PC-9 (cell line): ENCODE data around the gene L1CAM. TPM values are rescaled to one million over a fixed set of nuclear protein-coding genes. Genes with fewer than 3 reads are reported as not detected.

Experiments used
- BruUV-seq: library from RNA; stranded (reverse); fragments of 400-500 nt; replicated peaks from 2 replicates; lab custom pipeline; 2021; lab: Mats Ljungman, UMichigan
- CTCF ChIA-PET: fragments of 300-600 bp; sonication (Branson Sonifier 250); formaldehyde crosslinking; loops from one replicate; lab custom pipeline; 2022; ENCODE audit warnings: antibody characterized with exemption; lab: Charles Lee
- POLR2A ChIA-PET: fragments of 300-600 bp; sonication (Branson Sonifier 250); formaldehyde crosslinking; loops from one replicate; lab custom pipeline; 2022; ENCODE audit warnings: antibody characterized with exemption; ENCODE audit not compliant: unreplicated experiment; lab: Charles Lee
- DNase-seq, 2 experiments: peaks; one replicate each; pipeline versions ENCODE4 v3.0.0 to v3.0.0-alpha.2; 2015 to 2022; ENCODE audit warnings: mixed read lengths in 1 of 2
- H2AFZ ChIP-seq: fragments of 200-600 bp; sonication (generic); 2 replicates; pipeline ENCODE4 v1.8.1; 2017; ENCODE audit warnings: antibody characterized with exemption
- H3F3A ChIP-seq: fragments of 200-600 bp; sonication (generic); 2 replicates; pipeline ENCODE4 v1.8.1; 2017; ENCODE audit warnings: antibody characterized with exemption, mild to moderate bottlenecking, low read depth; ENCODE audit not compliant: insufficient read depth
- H3K27ac ChIP-seq: fragments of 200-600 bp; sonication (generic); 2 replicates; pipeline ENCODE4 v1.6.1; 2016; ENCODE audit warnings: mixed run types
- H3K27me3 ChIP-seq: fragments of 200-600 bp; sonication (generic); 2 replicates; pipeline ENCODE4 v1.6.1; 2016; ENCODE audit warnings: low read depth, mixed run types; ENCODE audit not compliant: insufficient read depth
- H3K36me3 ChIP-seq: fragments of 200-600 bp; sonication (generic); 2 replicates; pipeline ENCODE4 v1.6.1; 2016; ENCODE audit warnings: low read depth, mixed run types
- H3K4me1 ChIP-seq: fragments of 200-600 bp; sonication (generic); replicated peaks from 2 replicates; pipeline ENCODE4 v1.6.1; 2016; ENCODE audit warnings: mixed run types; ENCODE audit not compliant: insufficient read depth
- H3K4me2 ChIP-seq: fragments of 200-600 bp; sonication (generic); 2 replicates; pipeline ENCODE4 v1.6.1; 2017; ENCODE audit warnings: mixed run types
- H3K4me3 ChIP-seq: fragments of 200-600 bp; sonication (generic); 2 replicates; pipeline ENCODE4 v1.6.1; 2016; ENCODE audit warnings: mixed run types
- H3K79me2 ChIP-seq: fragments of 200-600 bp; sonication (generic); 2 replicates; pipeline ENCODE4 v1.6.1; 2017; ENCODE audit warnings: low read depth, mixed run types
- H3K9me2 ChIP-seq: fragments of 200-600 bp; sonication (generic); 2 replicates; pipeline ENCODE4 v1.8.1; 2017; ENCODE audit warnings: mild to moderate bottlenecking; ENCODE audit not compliant: insufficient read depth
- H3K9me3 ChIP-seq: fragments of 200-600 bp; sonication (generic); 2 replicates; pipeline ENCODE4 v1.8.1; 2016; ENCODE audit warnings: low read depth; ENCODE audit not compliant: insufficient read depth
- H4K20me1 ChIP-seq: fragments of 200-600 bp; sonication (generic); 2 replicates; pipeline ENCODE4 v1.8.1; 2017; ENCODE audit not compliant: insufficient read depth
- CTCF ChIP-seq: fragments of 200-600 bp; sonication (generic); conservative IDR thresholded peaks from 2 replicates; pipeline ENCODE4 v1.6.1; 2017; ENCODE audit warnings: mixed run types, antibody characterized with exemption, mild to moderate bottlenecking, moderate library complexity
- EZH2 ChIP-seq: fragments of 200-600 bp; sonication (generic); IDR thresholded peaks from 2 replicates; pipeline ENCODE4 v1.8.0; 2017; ENCODE audit warnings: antibody characterized with exemption, low read depth
- intact Hi-C: fragments of 100-400 bp; cut with micrococcal nuclease; formaldehyde crosslinking; loops from one replicate; pipeline ENCODE4 v1.10.0; 2022; ENCODE audit not compliant: unreplicated experiment
- total RNA-seq: library from RNA; stranded (reverse); gene quantifications from 2 replicates; pipeline ENCODE4 v1.2.3, GENCODE V29; 2021

L1CAM gene
- total RNA-seq, 1 experiment from 2014 or later = 68.8 TPM

DNA sequence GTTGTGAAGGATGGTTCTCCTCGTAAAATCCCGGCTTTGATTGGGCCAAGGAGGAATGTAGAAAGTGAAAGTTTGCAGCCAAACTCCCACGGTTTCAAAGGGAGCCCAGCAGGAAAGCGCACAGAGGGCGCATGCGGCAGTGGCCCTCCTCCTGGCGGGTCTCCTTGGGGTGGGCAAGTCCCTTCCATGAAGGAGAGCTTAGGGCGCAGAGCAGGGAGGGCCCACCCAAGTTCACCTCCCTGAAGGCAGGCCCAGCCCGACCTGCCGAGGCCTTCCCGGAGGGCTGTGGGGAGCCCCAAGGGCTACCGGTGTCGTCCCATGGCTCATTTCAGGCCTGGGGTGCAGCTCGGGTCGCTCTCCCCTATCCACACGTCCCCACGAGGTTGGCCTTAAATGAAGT is 57.7 kb downstream of the L1CAM start:
- Histone ChIP-seq H2AFZ (no peak overlapping the region), H3K4me3 (no peak overlapping the region), H3K4me1 (no peaks in the 10 kb centered on the region), H3K27me3 (peaks cover 47% of the 10 kb centered on the region), H3K9me3 (no peaks in the 10 kb centered on the region), H3K9me2 (no peaks in the 10 kb centered on the region), H3K79me2 (no peaks in the 10 kb centered on the region), H3K27ac (no peak overlapping the region), H3K4me2 (no peak overlapping the region), H4K20me1 (no peaks in the 10 kb centered on the region), H3F3A (no peaks in the 10 kb centered on the region), H3K36me3 (no peaks in the 10 kb centered on the region)
- CTCF ChIA-PET = no interaction called here
- no peak for DNase-seq
- no TSS peak for BruUV-seq
- intact Hi-C loops = no loop called here
- POLR2A ChIA-PET = no interaction called here
- TF ChIP-seq EZH2 (no peak), CTCF (no peak)

DNA sequence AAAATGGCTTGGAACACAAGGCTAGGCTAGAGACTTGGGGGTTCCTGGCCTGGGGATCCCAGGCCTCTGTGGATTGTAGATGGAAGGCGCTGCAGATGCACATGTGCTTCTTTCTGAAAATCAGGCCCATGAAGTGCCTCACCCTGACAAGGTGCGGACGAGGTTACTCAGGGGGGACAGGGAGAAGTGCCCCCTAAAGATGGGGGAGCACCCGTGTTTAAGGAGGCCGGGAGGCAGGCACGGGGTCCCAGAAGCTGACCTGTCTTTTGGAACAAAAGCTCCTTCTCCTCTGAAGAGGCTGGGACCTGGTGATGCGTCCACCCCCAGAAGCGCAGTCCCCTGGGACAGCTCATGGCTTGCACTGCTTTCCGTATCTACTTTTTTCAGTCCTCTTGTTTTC is 58.1 kb downstream of the L1CAM start:
- DNase-seq = no peak
- Histone ChIP-seq H3K4me2 (no peak overlapping the region), H3K27me3 (peaks cover 47% of the 10 kb centered on the region), H3K79me2 (no peaks in the 10 kb centered on the region), H3K27ac (no peak overlapping the region), H3K36me3 (no peaks in the 10 kb centered on the region), H3K9me3 (no peaks in the 10 kb centered on the region), H3F3A (no peaks in the 10 kb centered on the region), H3K4me3 (no peak overlapping the region), H3K9me2 (no peaks in the 10 kb centered on the region), H3K4me1 (no peaks in the 10 kb centered on the region), H2AFZ (no peak overlapping the region), H4K20me1 (no peaks in the 10 kb centered on the region)
- ChIA-PET CTCF (no interaction called here), POLR2A (no interaction called here)
- no TSS peak for BruUV-seq
- intact Hi-C loops = no loop called here
- TF ChIP-seq EZH2 (no peak), CTCF (no peak)

GRCh38 chrX:153827016-153827415 is 59.0 kb downstream of the L1CAM start:
- BruUV-seq = no TSS peak

More at GRCh38 chrX:153827016-153827415, 59.0 kb downstream of the L1CAM start:
- H4K20me1 ChIP-seq = no peaks in the 10 kb centered on the region
- H3K27ac ChIP-seq = no peak overlapping the region
- ChIA-PET POLR2A (no interaction called here), CTCF (no interaction called here)
- H3K4me3 ChIP-seq = no peak overlapping the region
- intact Hi-C loops = no loop called here
- H3K9me2 ChIP-seq = no peaks in the 10 kb centered on the region
- H3K27me3 ChIP-seq = peaks cover 54% of the 10 kb centered on the region
- H3K79me2 ChIP-seq = no peaks in the 10 kb centered on the region
- no peaks in the 10 kb centered on the region for H3K4me1 ChIP-seq
- no peak overlapping the region for H3K4me2 ChIP-seq
- H2AFZ ChIP-seq = no peak overlapping the region
- no peaks in the 10 kb centered on the region for H3K36me3 ChIP-seq
- DNase-seq = no peak
- no peaks in the 10 kb centered on the region for H3F3A ChIP-seq
- no peak for TF ChIP-seq CTCF
- TF ChIP-seq EZH2 = no peak
- H3K9me3 ChIP-seq = no peaks in the 10 kb centered on the region
